NT2/D1 (cell line): ENCODE results near the gene RBM28.

Experiments used
- SUZ12 ChIP-seq: IDR thresholded peaks from 2 replicates; pipeline ENCODE4 v1.6.1; 2011; ENCODE audit not compliant: insufficient read length, insufficient read depth; ENCODE audit errors: extremely low read depth
- YY1 ChIP-seq: IDR thresholded peaks from 2 replicates; pipeline ENCODE4 v1.6.1; 2011; ENCODE audit not compliant: insufficient read length, insufficient read depth

DNA sequence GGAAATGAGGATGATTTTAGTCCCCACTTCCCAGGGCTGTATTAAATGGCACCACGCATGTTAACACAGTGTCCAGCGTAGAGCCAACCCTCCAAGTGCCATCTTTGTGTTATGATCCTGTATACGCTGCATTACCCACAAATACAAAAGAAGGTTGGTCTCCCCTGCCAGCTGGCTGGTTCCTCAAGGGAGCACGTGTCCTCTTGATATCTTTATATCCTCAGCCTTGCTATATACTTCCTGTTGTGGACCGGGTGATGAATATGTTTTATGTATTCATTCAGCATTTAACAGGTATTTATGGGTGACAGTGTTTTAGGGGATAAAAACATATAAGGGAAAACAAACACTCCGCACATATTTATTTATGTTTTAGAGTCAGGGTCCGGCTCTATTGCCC lies 41.0 kb upstream of the RBM28 start:
- TF ChIP-seq YY1 (no peak), SUZ12 (no peak)
